Natural killer cell treated with Interleukin-12 subunit alpha and Interleukin-12 subunit beta and Interleukin-15 and Interleukin-18, amount 100 ng/mL, for 72 hours (primary cell): Measurements from ENCODE around the gene SRSF3. TPM values are rescaled to one million over a fixed set of nuclear protein-coding genes. Genes with fewer than 3 reads are reported as not detected.
"Not testable (repeated sequence)": the region's sequence is repeated elsewhere in the genome, so short reads cannot be mapped to it uniquely, and the experiment has no call there.

Source experiments
- ATAC-seq, 2 donors: fragments of 150-1000 bp; cut with Tn5 transposase in 1 of 2; sonication (Bioruptor Pico), chemical (Tn5 transposase) in 1 of 2; 2 replicates each; pipeline ENCODE4 v1.10.0; 2021
- DNase-seq: peaks from one replicate; pipeline ENCODE4 v3.0.0; 2022; ENCODE audit warnings: low spot score
- H3K27ac Mint-ChIP-seq, 2 donors: 1 replicate in 1 of 2; 2 replicates in 1 of 2; pipeline ENCODE4 v1.8.0; 2022; ENCODE audit warnings: mixed read lengths in 2 of 2, mild to moderate bottlenecking in 1 of 2, moderate library complexity in 1 of 2
- H3K27me3 Mint-ChIP-seq, 2 donors: 1 replicate in 1 of 2; 2 replicates in 1 of 2; pipeline ENCODE4 v1.8.0; 2022; ENCODE audit warnings: mixed read lengths in 2 of 2
- H3K36me3 Mint-ChIP-seq: one replicate; pipeline ENCODE4 v1.8.0; 2022; ENCODE audit warnings: mixed read lengths
- H3K4me1 Mint-ChIP-seq, 2 donors: 1 replicate in 1 of 2; 2 replicates in 1 of 2; pipeline ENCODE4 v1.8.0; 2022; ENCODE audit warnings: low read depth in 2 of 2, mixed read lengths in 2 of 2, mild to moderate bottlenecking in 1 of 2
- H3K4me3 Mint-ChIP-seq: one replicate; pipeline ENCODE4 v1.8.0; 2022; ENCODE audit warnings: mixed read lengths
- H3K9me3 Mint-ChIP-seq: 2 replicates; pipeline ENCODE4 v1.8.0; 2022; ENCODE audit warnings: mixed read lengths
- total RNA-seq, 2 donors: library from RNA; stranded (reverse); gene quantifications; one replicate each; pipeline ENCODE4 v1.2.3, GENCODE V29; 2022

SRSF3 gene
- total RNA-seq, 2 donors from 2014 or later: 455 to 498 TPM

DNA sequence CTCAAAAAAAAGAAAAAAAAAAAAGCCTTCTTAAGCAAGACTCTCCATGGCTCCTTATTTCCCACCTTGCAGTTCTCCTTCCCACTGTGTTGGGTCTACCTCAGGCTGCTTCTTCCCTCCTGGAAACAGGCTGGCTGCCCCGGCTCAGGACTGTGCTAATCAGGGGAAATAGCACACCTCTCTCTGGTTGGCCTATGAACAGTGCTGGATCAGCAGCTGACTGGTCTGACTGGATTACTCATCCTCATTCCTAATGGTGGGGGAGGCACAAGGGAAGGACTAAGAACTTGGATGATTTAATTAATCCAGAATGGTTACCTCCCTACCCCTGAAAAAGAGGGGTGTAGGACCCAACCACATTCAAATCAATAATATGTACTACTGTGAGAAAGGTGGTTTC lies 3.9 kb upstream of the SRSF3 start:
- Mint-ChIP-seq H3K36me3 (peaks cover 13% of the 10 kb centered on the region), H3K27ac (no peak overlapping the region), H3K4me3 (no peak overlapping the region), H3K9me3 (no peaks in the 10 kb centered on the region), H3K27me3 (no peaks in the 10 kb centered on the region), H3K4me1 (peaks cover 14 to 24% of the 10 kb centered on the region in 2 donors)
- ATAC-seq (no peak), DNase-seq (no peak)

DNA sequence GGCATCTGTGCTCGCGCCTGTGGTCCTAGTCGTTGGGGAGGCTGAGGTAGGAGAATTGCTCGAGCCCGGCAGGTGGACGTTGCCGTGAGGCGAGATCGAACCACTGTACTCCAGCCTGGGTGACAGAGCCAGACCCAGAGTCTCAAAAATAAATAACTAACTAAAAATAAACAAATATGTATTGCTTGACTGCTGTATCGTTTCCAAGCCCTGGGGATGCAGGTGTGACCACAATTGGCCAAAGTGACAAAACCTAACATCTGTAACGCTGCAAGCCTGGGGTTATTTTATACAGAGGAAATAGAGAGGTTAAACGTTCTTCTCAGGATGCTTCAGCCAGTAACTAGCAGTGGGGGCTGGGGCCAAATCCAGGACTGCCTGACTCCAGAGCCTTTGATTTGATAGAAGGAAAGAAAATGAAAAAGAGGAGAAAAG lies 1.9 kb upstream of the SRSF3 start:
- Mint-ChIP-seq H3K4me3 (peak overlapping the region; percentile 82), H3K27me3 (no peaks in the 10 kb centered on the region), H3K4me1 (peaks cover 30 to 41% of the 10 kb centered on the region in 2 donors), H3K36me3 (peaks cover 31% of the 10 kb centered on the region), H3K27ac (peak overlapping the region; percentile 97 to 98), H3K9me3 (no peaks in the 10 kb centered on the region)
- DNase-seq (peak; percentile 70), ATAC-seq (no peak)

DNA sequence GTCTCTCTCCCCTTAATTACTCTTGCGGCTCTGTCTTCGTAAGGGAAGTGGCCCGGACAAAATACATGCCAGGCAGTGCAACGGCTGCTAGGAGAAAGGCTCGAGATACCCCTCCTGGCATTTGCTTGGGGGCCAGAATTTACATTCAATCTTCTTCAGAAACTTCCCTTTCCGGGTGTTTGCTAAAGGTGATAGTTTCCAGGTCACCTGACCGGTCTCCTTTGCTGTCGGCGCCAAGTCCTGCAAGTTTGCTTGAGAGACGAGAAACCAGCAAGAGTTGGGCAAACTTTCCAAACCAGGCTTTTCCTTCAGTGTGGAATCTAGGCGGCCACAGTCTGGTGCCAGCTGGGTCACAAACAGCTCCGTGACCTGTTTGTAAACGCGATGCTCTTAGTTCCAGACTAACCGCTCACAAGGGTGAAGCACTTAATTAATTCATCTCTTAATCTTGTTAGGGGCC lies 563 bp upstream of the SRSF3 start:
- peak; percentile 24 to 34 for ATAC-seq
- peaks cover 35 to 52% of the 10 kb centered on the region in 2 donors for H3K4me1 Mint-ChIP-seq

DNA sequence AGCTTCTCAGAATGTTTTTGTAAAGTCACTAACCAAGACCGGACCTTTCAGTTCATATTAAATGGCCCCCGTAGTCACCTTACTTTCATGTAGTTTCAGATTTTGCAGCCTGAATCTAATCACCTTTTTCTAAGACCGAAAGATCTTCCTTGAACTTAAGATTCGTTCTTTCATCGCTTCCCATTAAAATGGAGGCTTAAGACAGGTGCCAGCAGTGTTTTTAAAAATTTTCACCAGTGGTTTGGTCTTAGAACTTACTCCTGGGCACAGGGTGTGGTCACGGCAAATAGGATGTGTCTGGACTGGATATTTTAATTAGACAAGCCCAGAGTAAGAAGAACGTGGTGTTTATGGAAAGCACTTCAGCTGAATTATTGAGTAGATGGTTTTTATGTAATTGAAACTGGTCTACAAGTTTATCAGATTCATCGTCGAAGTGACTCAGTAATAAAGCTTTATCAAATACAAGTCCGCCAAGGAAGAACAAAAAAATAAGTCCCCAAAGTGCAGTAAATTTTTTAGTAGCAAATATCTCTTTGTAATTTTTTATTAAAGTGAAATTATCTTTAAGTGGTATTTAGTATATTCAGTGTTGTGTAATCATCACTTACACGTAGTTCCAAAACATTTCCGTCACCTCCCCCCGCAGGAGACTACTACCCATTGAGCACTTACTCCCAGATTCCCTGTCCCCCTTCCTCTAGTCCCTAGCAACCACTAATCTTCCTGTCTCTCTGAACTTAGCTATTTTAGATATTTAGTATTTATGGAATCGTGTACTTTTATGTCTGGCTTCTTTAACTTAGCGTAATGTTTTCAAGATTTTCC lies 868 bp downstream of the SRSF3 start:
- Mint-ChIP-seq H3K27me3 (no peaks in the 10 kb centered on the region), H3K9me3 (no peaks in the 10 kb centered on the region), H3K27ac (peak overlapping the region; percentile 97 to 98), H3K36me3 (peaks cover 55% of the 10 kb centered on the region), H3K4me1 (peaks cover 47 to 65% of the 10 kb centered on the region in 2 donors), H3K4me3 (peak overlapping the region; percentile 93)
- DNase-seq (no peak), ATAC-seq (no peak)

More for the DNA sequence above, 563 bp upstream of the SRSF3 start:
- DNase-seq: peak; percentile 66
- peak overlapping the region; percentile 93 for H3K4me3 Mint-ChIP-seq
- H3K27me3 Mint-ChIP-seq: no peaks in the 10 kb centered on the region
- H3K36me3 Mint-ChIP-seq: peaks cover 41% of the 10 kb centered on the region
- peak overlapping the region; percentile 97 to 98 for H3K27ac Mint-ChIP-seq
- H3K9me3 Mint-ChIP-seq: no peaks in the 10 kb centered on the region

DNA sequence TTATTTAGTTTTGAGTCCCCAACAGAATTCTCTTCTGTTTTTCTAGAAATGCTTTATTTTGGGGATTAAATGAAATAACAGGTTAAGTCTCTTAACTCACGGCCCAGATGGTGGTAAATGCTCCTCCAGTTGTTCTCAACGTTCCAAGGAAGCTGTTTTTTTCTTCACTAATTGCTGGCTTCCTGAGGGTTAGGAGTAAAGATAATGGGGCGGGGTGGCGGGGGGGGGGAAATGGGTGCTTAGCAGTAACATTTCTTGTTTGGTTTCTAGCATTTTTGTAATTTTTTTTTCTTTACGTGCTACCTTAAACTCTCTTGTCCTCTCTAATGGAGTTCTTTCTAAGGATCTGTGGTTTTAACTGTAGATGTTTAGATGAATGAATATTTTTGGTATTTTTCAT lies 2.2 kb downstream of the SRSF3 start:
- Mint-ChIP-seq H3K27ac (peak overlapping the region; percentile 97 to 98), H3K36me3 (peaks cover 62% of the 10 kb centered on the region), H3K27me3 (no peaks in the 10 kb centered on the region), H3K4me1 (peaks cover 54 to 68% of the 10 kb centered on the region in 2 donors), H3K4me3 (peak overlapping the region; percentile 93), H3K9me3 (no peaks in the 10 kb centered on the region)
- no peak for ATAC-seq
- DNase-seq: no peak

DNA sequence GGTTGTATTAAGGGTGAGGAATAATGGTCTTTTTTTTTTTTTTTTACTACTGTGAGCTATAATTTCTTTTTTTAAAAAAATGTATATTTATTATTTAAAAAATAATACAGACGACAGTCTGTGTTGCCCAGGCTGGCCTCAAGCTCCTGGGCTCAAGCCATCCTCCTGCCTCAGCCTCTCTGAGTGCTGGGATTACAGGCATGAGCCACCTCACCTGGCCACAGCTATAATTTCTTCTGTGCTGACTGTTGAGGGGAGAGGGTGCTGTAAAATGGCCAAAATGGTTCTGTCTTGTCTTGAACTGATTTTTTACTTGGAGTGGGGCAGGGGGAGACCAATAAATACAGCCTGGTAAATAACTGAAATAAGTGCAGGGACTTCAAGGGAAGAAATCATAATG lies 3.6 kb downstream of the SRSF3 start:
- Mint-ChIP-seq H3K9me3 (no peaks in the 10 kb centered on the region), H3K4me1 (peaks cover 52 to 75% of the 10 kb centered on the region in 2 donors), H3K27ac (peak overlapping the region; percentile 97 to 98), H3K36me3 (peaks cover 70% of the 10 kb centered on the region), H3K27me3 (no peaks in the 10 kb centered on the region), H3K4me3 (peak overlapping the region; percentile 93)
- DNase-seq (no peak), ATAC-seq (no peak)

DNA sequence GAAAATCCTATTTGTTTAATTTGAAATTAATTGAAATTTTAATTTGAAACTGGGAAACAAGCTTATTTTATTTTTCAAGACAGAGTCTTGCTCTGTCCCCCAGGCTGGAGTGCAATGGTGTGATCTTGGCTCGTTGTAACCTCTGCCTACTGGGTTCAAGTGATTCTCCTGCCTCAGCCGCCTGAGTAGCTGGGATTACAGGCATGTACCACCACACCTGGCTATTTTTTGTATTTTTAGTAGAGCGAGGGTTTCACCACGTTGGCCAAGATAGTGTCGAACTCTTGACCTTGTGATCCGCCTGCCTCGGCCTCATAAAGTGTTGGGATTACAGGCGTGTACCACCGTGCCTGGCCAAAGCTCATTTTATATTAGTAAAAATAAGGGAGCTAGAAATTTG lies 4.2 kb downstream of the SRSF3 start:
- H3K4me3 Mint-ChIP-seq: peak overlapping the region; percentile 93
- H3K4me1 Mint-ChIP-seq: peaks cover 51 to 78% of the 10 kb centered on the region in 2 donors
- ATAC-seq: no peak
- H3K9me3 Mint-ChIP-seq: no peaks in the 10 kb centered on the region
- no peak for DNase-seq
- no peaks in the 10 kb centered on the region for H3K27me3 Mint-ChIP-seq
- peak overlapping the region; percentile 97 to 98 for H3K27ac Mint-ChIP-seq
- peaks cover 74% of the 10 kb centered on the region for H3K36me3 Mint-ChIP-seq

DNA sequence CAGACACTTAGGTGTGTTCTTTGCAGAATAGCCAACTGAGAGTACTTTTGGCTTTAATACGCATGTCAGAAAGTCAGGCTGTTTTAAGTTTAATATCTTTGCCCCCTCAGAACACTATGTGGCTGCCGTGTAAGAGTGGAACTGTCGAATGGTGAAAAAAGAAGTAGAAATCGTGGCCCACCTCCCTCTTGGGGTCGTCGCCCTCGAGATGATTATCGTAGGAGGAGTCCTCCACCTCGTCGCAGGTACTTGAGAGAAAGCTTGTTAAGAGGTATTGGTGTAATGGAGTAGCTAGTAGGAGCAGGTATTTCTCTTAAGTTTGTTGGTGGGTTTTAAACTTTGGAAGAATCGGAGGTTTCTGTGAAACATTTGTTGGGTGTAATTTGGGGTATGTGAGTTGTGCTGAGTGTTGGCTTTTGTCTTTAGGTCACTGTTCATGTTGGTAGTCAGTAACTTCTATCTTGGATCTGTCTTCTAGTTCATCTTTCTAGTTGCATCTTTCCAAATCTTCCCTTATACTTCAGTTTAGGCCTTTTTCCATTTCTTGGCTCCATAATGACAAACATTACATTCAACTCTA lies 4.7 kb downstream of the SRSF3 start:
- peaks cover 79% of the 10 kb centered on the region for H3K36me3 Mint-ChIP-seq
- peak overlapping the region; percentile 97 to 98 for H3K27ac Mint-ChIP-seq
- H3K27me3 Mint-ChIP-seq: no peaks in the 10 kb centered on the region
- ATAC-seq (no peak), DNase-seq (no peak)
- no peaks in the 10 kb centered on the region for H3K9me3 Mint-ChIP-seq
- H3K4me3 Mint-ChIP-seq: peak overlapping the region; percentile 93
- H3K4me1 Mint-ChIP-seq: peaks cover 50 to 78% of the 10 kb centered on the region in 2 donors

DNA sequence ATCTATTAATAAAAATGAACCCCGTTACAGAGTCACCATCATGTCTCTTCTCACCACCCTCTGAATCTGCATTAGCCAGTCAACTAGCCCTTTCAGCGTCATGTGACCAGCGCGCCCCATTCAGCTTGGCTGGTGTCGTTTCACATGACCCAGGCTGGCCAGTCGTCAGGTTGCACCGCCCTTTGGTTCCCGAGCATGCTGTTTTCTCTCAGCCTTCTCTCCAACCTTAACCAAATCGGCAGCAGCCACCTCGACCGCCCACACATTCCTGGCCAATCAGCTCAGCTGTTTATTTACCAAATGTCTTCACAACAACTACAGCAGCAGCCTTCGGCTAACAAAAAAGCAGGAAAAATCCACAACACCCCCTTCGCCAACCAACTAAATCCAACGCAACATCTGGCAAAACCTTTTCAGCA lies 5.6 kb downstream of the SRSF3 start:
- H3K4me1 Mint-ChIP-seq: peaks cover 53 to 81% of the 10 kb centered on the region in 2 donors
- no peaks in the 10 kb centered on the region for H3K27me3 Mint-ChIP-seq
- peak overlapping the region; percentile 93 for H3K4me3 Mint-ChIP-seq
- ATAC-seq (peak; percentile 68 to 80), DNase-seq (no peak)
- H3K36me3 Mint-ChIP-seq: peaks cover 79% of the 10 kb centered on the region
- peak overlapping the region; percentile 97 to 98 for H3K27ac Mint-ChIP-seq
- H3K9me3 Mint-ChIP-seq: no peaks in the 10 kb centered on the region

DNA sequence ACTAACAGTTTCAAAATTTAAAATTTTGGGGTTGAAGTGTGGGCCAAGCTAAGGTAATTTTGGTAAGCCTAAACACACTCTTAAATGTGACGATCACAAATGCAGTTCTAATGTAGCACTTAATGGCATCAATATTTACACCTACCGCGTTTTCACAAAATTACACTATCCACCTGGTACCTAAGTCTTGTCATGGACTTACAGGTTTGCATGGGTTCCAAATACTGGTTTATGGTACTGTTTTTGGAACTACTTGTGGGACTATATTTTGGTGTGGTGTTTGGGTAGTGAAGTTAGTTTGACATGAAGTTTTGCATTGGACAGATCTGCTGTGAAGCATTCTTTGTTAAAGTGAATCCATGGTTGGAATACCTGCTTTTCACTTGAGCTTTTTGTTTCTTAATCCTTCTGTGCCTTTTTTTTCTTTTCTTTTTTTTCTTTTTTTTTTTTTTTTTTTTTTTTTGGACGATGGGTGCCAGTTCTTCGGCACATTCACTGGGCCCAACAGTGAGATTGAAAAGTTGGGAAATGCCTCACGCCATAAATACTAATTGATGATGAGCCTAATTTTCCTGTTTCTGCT lies 6.5 kb downstream of the SRSF3 start:
- Mint-ChIP-seq H3K4me1 (peaks cover 56 to 86% of the 10 kb centered on the region in 2 donors), H3K27ac (peak overlapping the region; percentile 97 to 98), H3K4me3 (peak overlapping the region; percentile 93), H3K36me3 (peaks cover 77% of the 10 kb centered on the region), H3K27me3 (no peaks in the 10 kb centered on the region), H3K9me3 (no peaks in the 10 kb centered on the region)
- no peak for DNase-seq
- no peak for ATAC-seq

DNA sequence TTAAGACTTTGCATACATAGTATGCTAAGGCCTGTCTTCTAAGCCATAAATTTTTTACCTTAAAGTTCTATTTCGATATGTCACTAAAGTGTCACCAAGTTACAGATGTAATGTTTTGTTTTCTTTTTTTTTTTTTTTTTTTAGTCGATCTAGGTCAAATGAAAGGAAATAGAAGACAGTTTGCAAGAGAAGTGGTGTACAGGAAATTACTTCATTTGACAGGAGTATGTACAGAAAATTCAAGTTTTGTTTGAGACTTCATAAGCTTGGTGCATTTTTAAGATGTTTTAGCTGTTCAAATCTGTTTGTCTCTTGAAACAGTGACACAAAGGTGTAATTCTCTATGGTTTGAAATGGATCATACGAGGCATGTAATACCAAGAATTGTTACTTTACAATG lies 7.7 kb downstream of the SRSF3 start:
- Mint-ChIP-seq H3K36me3 (peaks cover 69% of the 10 kb centered on the region), H3K4me3 (peak overlapping the region; percentile 60), H3K4me1 (peaks cover 51 to 81% of the 10 kb centered on the region in 2 donors), H3K27ac (peak overlapping the region; percentile 80 to 97)
- H3K9me3 Mint-ChIP-seq, H3K27me3 Mint-ChIP-seq, ATAC-seq, DNase-seq: not testable (repeated sequence)

DNA sequence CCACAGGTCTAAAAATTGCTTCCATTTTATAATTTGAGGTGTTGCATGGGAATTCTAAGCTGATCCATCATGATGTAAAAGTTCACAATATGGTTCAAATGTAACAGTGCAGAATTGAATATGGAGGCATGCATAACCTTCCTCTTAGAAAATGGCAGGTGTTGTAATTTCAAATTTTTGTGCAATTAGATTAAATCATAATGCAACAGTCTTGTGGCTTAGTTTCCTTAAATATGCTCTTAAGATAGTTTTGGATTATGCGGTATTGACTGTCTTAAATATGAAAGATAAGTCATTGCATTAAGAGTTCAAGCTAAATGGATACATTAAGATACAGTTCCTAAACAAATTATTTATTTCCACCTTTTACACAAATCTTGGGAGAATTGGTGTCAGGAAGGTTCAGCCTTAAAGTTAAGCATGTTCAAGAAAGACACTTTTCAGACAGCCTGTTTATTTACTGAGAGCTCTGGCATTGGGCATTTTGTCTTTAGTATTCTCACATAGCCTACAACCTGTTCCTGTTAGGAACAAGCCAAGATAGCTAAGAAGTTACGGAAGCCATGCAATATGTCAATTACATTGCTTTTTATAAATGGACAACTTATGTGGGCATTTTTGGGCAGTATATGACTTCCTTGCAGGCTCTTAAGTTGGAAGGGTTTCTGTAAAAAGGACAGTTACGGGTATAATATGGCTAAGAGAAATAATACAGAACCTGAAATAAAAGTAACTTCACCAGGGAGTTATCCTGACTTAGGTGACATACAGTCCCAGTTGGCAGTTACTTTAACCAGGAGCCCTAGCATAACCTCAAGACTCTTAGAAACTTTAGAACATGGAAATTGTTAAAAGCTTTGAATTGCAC lies 9.3 kb downstream of the SRSF3 start:
- Mint-ChIP-seq H3K27ac (peak overlapping the region in 1 of 2 donors; percentile 57), H3K4me3 (no peak overlapping the region), H3K36me3 (peaks cover 64% of the 10 kb centered on the region), H3K4me1 (peaks cover 53 to 74% of the 10 kb centered on the region in 2 donors), H3K27me3 (no peaks in the 10 kb centered on the region), H3K9me3 (no peaks in the 10 kb centered on the region)
- DNase-seq (no peak), ATAC-seq (no peak)
